ENCODE measurements around the gene A2ML1.
A peak's percentile ranks its signal among the peaks of the same experiment; 100 is the strongest.

- TF ChIP-seq CTCF (IDR thresholded peaks at IDR 0.05) (peak; percentile 85 to 94 (median 90)), POLR2A (IDR thresholded peaks at IDR 0.05) (no peak)
Observed at GRCh38 chr12:8890313-8891085, 68.1 kb downstream of the A2ML1 start.
